OCI-LY7 (cell line): ENCODE data around the gene KMT2A.
"Not testable (repeated sequence)": the region's sequence is repeated elsewhere in the genome, so short reads cannot be mapped to it uniquely, and the experiment has no call there.

Experiments
- CTCF ChIP-seq: fragments of 200-600 bp; sonication (generic); conservative IDR thresholded peaks from 2 replicates; pipeline ENCODE4 v1.5.1; 2014; ENCODE audit warnings: mild to moderate bottlenecking, antibody characterized with exemption, low read length, moderate library complexity, mixed read lengths
- EZH2phosphoT487 ChIP-seq: fragments of 200-600 bp; sonication (generic); IDR thresholded peaks from 2 replicates; pipeline ENCODE4 v1.6.1; 2018; ENCODE audit warnings: low read depth, borderline replicate concordance, mild to moderate bottlenecking, mixed run types, antibody characterized with exemption, low read length, moderate library complexity, mixed read lengths

- TF ChIP-seq CTCF, EZH2phosphoT487: not testable (repeated sequence)
Observed at GRCh38 chr11:118402594-118402993, 33.7 kb upstream of the KMT2A start.
